GM12878 (cell line): ENCODE data around the gene PERM1. TPM values are rescaled to one million over a fixed set of nuclear protein-coding genes. Genes with fewer than 3 reads are reported as not detected.
A peak's percentile ranks its signal among the peaks of the same experiment; 100 is the strongest.
"Not testable (repeated sequence)": the region's sequence is repeated elsewhere in the genome, so short reads cannot be mapped to it uniquely, and the experiment has no call there.

Experiments used
- ATAC-seq: fragments of 200-7000 bp; cut with Tn5 transposase; 3 replicates; pipeline ENCODE4 v1.9.1; 2020; ENCODE audit warnings: mild to moderate bottlenecking, moderate library complexity
- BruUV-seq: library from RNA; stranded (reverse); fragments of 400-500 nt; replicated peaks from 2 replicates; lab custom pipeline; 2021; lab: Mats Ljungman, UMichigan
- CTCF ChIA-PET: fragments of 300-600 bp; sonication (Branson Sonifier 250); formaldehyde crosslinking; extraction: SDS; loops from one replicate; lab custom pipeline; 2021; ENCODE audit warnings: inconsistent platforms; lab: Yijun Ruan, JAX
- POLR2A ChIA-PET: fragments of 350-600 bp; formaldehyde crosslinking; extraction: SDS; loops from one replicate; lab custom pipeline; 2021; ENCODE audit warnings: inconsistent platforms; lab: Charles Lee
- RAD21 ChIA-PET: fragments of 300-600 bp; sonication (Branson Sonifier 250); formaldehyde crosslinking; loops from one replicate; lab custom pipeline; 2023; ENCODE audit warnings: antibody characterized with exemption; ENCODE audit not compliant: unreplicated experiment; lab: Charles Lee
- SMC1A ChIA-PET: fragments of 300-600 bp; sonication (Branson Sonifier 250); formaldehyde crosslinking; loops from one replicate; lab custom pipeline; 2023; ENCODE audit not compliant: unreplicated experiment, uncharacterized antibody; lab: Charles Lee
- DNase-seq: peaks from one replicate; pipeline ENCODE4 v3.0.0-alpha.2; 2011; ENCODE audit warnings: low read depth, low spot score
- FAIRE-seq: peaks from 3 replicates; lab custom pipeline; 2011; peaks lifted over from hg19 to GRCh38; lab: Jason Lieb, UNC
- H2AFZ ChIP-seq: 2 replicates; pipeline ENCODE4 v1.6.0; 2011; ENCODE audit warnings: low read depth, low read length, control low read depth; ENCODE audit not compliant: control insufficient read depth
- H3K27ac ChIP-seq: 2 replicates; pipeline ENCODE4 v1.5.1; 2011; ENCODE audit warnings: control low read depth; ENCODE audit not compliant: control insufficient read depth, insufficient read depth
- H3K27me3 ChIP-seq, 2 experiments: replicated peaks in 1 of 2; 2 replicates each; pipeline versions ENCODE4 v1.6.0 to v1.6.1; 2011; ENCODE audit warnings: low read length in 1 of 2; ENCODE audit not compliant: control insufficient read depth in 2 of 2, insufficient read depth in 2 of 2
- H3K36me3 ChIP-seq, 2 experiments: 2 replicates each; pipeline ENCODE4 v1.5.1; 2011; ENCODE audit warnings: low read length in 1 of 2; ENCODE audit not compliant: control insufficient read depth in 2 of 2, insufficient read depth in 2 of 2
- H3K4me1 ChIP-seq: 2 replicates; pipeline ENCODE4 v1.6.1; 2011; ENCODE audit warnings: mild to moderate bottlenecking, low read length, moderate library complexity, mixed read lengths; ENCODE audit not compliant: control insufficient read depth, insufficient read depth
- H3K4me2 ChIP-seq: 2 replicates; pipeline ENCODE4 v1.6.0; 2011; ENCODE audit warnings: control low read depth; ENCODE audit not compliant: control insufficient read depth, insufficient read depth
- H3K4me3 ChIP-seq: fragments of 200-600 bp; sonication (generic); 2 replicates; pipeline ENCODE4 v1.5.1; 2016
- H3K79me2 ChIP-seq: 2 replicates; pipeline ENCODE4 v1.6.0; 2011; ENCODE audit warnings: low read length; ENCODE audit not compliant: control insufficient read depth, insufficient read depth
- H3K9ac ChIP-seq: 2 replicates; pipeline ENCODE4 v1.8.0; 2011; ENCODE audit warnings: low read length, control low read depth, mixed read lengths; ENCODE audit not compliant: control insufficient read depth, insufficient read depth
- H3K9me3 ChIP-seq: replicated peaks from 3 replicates; pipeline ENCODE4 v1.5.1; 2011; ENCODE audit warnings: mild to moderate bottlenecking, low read length; ENCODE audit not compliant: control insufficient read depth, insufficient read depth
- H4K20me1 ChIP-seq: 2 replicates; pipeline ENCODE4 v1.6.0; 2011; ENCODE audit not compliant: control insufficient read depth, insufficient read depth
- BHLHE40 ChIP-seq, 2 experiments: fragments of 450-650 bp in 1 of 2; IDR thresholded peaks; 2 replicates each; pipeline ENCODE4 v1.6.1; 2011 to 2017; ENCODE audit warnings: low read depth in 2 of 2, borderline replicate concordance in 1 of 2, improper control_type of control experiment in 1 of 2, low read length in 1 of 2, mild to moderate bottlenecking in 1 of 2
- RAD51 ChIP-seq: fragments of 450-650 bp; IDR thresholded peaks from 2 replicates; pipeline ENCODE4 v1.6.1; 2016; ENCODE audit warnings: moderate library complexity, mild to moderate bottlenecking, inconsistent platforms
- WGBS: methylation state at CpG from one replicate; pipeline ENCODE4 v1.1.6; 2016; ENCODE audit warnings: low lambda C conversion rate; ENCODE audit not compliant: insufficient replicate concordance, insufficient coverage; ENCODE audit errors: missing lambda C conversion rate; 5-methylcytosine and 5-hydroxymethylcytosine counted together
- in situ Hi-C: fragments of 300-500 bp; cut with MboI; formaldehyde crosslinking; loops from 9 replicates; pipeline ENCODE4 v1.14.3; 2018; ENCODE audit warnings: mixed read lengths
- intact Hi-C: fragments of 100-400 bp; cut with micrococcal nuclease; formaldehyde crosslinking; loops from one replicate; pipeline ENCODE4 v1.14.2; 2022; ENCODE audit not compliant: unreplicated experiment
- polyA plus RNA-seq, 11 experiments: library from polyadenylated mRNA; depleted of rRNA in 4 of 11; unstranded in 6 of 11; stranded (reverse) in 5 of 11; fragments of >200 nt; fragmentation: Nextera tagmentation in 4 of 11; fragmentation: Illumina TruSeq in 1 of 11; extraction: Ambion mirVana in 4 of 11; extraction: Trizol in 1 of 11; gene quantifications; 1 replicate in 1 of 11; 2 replicates in 10 of 11; pipeline versions ENCODE4 v1.2.1 to v1.2.3, GENCODE V29; 2011 to 2016; ENCODE audit warnings: inconsistent platforms in 2 of 11, missing spikeins in 2 of 11, low read depth in 1 of 11
- total RNA-seq, 4 experiments: library from RNA; depleted of rRNA in 3 of 4; stranded (reverse); fragments of >200 nt in 3 of 4; fragmentation: Illumina TruSeq in 1 of 4; extraction: Trizol in 1 of 4; gene quantifications; 2 replicates each; pipeline versions ENCODE4 v1.2.1 to v1.2.3, GENCODE V29; 2013 to 2021

The PERM1 gene
- total and polyA plus RNA-seq, 10 of the 15 experiments (the other 5 are each of a cell fraction or from before 2014, with no cell fraction given), result not detected

DNA sequence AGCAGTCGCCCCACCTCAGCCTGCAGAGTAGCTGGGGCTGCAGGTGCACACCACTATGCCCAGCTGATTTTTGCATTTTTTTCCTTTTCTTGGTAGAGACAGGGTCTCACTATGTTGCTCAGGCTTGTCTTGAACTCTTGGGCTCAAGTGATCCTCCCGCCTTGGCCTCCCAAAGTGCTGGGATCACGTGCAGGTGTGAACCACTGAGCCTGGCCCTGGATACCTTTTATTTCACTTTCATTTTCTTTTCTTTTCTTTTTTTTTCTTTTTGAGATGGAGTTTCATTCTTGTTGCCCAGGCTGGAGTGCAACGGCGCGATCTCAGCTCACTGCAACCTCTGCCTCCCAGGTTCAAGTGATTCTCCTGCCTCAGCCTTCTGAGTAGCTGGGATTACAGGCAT, 9.4 kb upstream of the PERM1 start:
- ChIA-PET CTCF (interaction anchor here (1.3 to 4.7 kb wide), 5 partner anchors 8 to 72 kb away, joined by 3 to 34 read pairs (median 15); partner anchors contain the start of gene ISG15), RAD21 (interaction anchor here (1.7 kb wide), 1 partner anchor 11 kb away, joined by 6 read pairs; no protein-coding TSS in a partner anchor), POLR2A (interaction anchor here (1.3 to 2.4 kb wide), 4 partner anchors 10 to 73 kb away, joined by 3 to 10 read pairs (median 4); no protein-coding TSS in a partner anchor), SMC1A (interaction anchor here (1.0 to 1.3 kb wide), 2 partner anchors 48 to 73 kb away, joined by 3 to 4 read pairs; no protein-coding TSS in a partner anchor)
- 82% methylated on average over 6 of the region's 6 CpGs for WGBS
- in situ Hi-C loops, H3K27me3 ChIP-seq, H3K79me2 ChIP-seq, H4K20me1 ChIP-seq, H3K9ac ChIP-seq, H3K9me3 ChIP-seq, FAIRE-seq, H3K4me3 ChIP-seq, H3K4me2 ChIP-seq, H3K36me3 ChIP-seq, DNase-seq, H3K27ac ChIP-seq, BruUV-seq, H2AFZ ChIP-seq, intact Hi-C loops: not testable (repeated sequence)
- H3K4me1 ChIP-seq, result peaks cover 20% of the 10 kb centered on the region
- ATAC-seq, result peak; percentile 55
- TF ChIP-seq RAD51 (0 out of 2 replicates have a peak, but pooled peaks have one; percentile 57), BHLHE40 (IDR thresholded peaks at IDR 0.05; ENCODE audit: borderline replicate concordance in 1 of 2, low read depth in 2 of 2, low read length in 1 of 2) (peak in 1 of 2 experiments; percentile 73; a peak in 2 of 4 replicates)

DNA sequence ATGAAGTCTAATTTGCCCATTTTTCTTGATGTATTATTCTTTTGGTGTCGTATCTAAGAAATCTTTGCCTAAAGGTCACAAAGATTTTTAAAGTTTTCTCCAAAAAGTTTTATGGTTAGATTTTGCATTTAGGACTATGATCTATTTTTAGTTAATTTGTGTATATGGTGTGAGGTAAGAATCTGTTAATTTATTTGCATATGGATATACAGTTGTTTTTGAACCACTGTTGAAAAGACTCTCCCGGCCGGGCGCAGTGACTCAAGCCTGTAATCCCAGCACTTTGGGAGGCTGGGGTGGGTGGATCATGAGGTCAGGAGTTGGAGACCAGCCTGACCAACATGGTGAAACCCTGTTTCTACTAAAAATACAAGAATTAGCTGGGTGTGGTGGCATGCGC, 6.2 kb upstream of the PERM1 start:
- CTCF ChIA-PET, result interaction anchor here (1.1 to 1.7 kb wide), 2 partner anchors 45 to 304 kb away, joined by 3 read pairs; no protein-coding TSS in a partner anchor
- H2AFZ ChIP-seq, H3K27me3 ChIP-seq, DNase-seq, in situ Hi-C loops, H3K4me2 ChIP-seq, BruUV-seq, H4K20me1 ChIP-seq, H3K4me3 ChIP-seq, H3K9me3 ChIP-seq, H3K36me3 ChIP-seq, H3K9ac ChIP-seq, ATAC-seq, POLR2A ChIA-PET, SMC1A ChIA-PET, FAIRE-seq, H3K79me2 ChIP-seq, H3K27ac ChIP-seq: not testable (repeated sequence)
- intact Hi-C loops, result loop anchor here (1.0 kb wide), 1 partner anchor 76 kb away; no protein-coding TSS in a partner anchor
- peaks cover 17% of the 10 kb centered on the region for H3K4me1 ChIP-seq
- 53% methylated on average over 5 of the region's 5 CpGs for WGBS
- RAD21 ChIA-PET, result interaction anchor here (2.6 kb wide), 1 partner anchor 76 kb away, joined by 8 read pairs; no protein-coding TSS in a partner anchor
